Measurements from ENCODE around the gene VPS18. TPM values are rescaled to one million over a fixed set of nuclear protein-coding genes. Genes with fewer than 3 reads are reported as not detected.
A peak's percentile ranks its signal among the peaks of the same experiment; 100 is the strongest.

The VPS18 gene
- total RNA-seq, 1 donor from 2014 or later, result 37.6 TPM

DNA sequence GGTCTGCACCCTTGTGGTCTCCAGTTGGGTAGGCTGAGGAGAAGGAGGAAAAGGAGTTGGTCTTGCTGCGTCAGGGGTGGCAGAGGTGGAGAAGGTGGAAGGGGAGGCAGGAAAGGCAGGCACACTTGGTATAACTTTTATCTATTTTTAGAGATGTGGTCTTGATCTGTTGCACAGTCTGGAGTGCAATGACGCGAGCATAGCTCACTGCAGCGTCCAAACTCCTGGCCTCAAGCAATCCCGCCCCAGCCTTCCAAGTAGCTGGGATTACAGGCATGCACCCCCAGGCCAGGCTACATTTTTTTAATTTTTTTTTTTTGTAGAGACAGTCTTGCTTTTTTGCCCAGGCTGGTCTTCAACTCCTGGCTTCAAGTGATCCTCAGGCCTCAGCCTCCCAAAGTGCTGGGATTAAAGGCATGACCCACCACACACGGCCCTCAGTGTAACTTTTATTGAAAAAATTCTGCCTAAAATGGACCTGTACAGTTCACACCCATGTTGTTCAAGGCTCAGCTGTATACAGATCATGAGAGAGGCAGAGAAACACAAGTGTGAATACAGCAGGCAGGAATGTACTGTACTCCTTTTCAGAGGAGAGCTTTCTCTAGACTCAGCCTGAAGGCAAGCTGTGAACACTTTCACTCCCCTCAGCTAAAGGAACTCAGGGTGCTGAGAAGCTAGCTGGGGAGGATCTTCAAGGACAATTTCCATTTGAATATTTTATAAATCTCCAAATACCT, 18.1 kb upstream of the VPS18 start:
- H3K9me3 ChIP-seq (ENCODE audit: insufficient read depth, low read depth, low read length), result no peaks in the 10 kb centered on the region
- TF ChIP-seq, protein P1, sequence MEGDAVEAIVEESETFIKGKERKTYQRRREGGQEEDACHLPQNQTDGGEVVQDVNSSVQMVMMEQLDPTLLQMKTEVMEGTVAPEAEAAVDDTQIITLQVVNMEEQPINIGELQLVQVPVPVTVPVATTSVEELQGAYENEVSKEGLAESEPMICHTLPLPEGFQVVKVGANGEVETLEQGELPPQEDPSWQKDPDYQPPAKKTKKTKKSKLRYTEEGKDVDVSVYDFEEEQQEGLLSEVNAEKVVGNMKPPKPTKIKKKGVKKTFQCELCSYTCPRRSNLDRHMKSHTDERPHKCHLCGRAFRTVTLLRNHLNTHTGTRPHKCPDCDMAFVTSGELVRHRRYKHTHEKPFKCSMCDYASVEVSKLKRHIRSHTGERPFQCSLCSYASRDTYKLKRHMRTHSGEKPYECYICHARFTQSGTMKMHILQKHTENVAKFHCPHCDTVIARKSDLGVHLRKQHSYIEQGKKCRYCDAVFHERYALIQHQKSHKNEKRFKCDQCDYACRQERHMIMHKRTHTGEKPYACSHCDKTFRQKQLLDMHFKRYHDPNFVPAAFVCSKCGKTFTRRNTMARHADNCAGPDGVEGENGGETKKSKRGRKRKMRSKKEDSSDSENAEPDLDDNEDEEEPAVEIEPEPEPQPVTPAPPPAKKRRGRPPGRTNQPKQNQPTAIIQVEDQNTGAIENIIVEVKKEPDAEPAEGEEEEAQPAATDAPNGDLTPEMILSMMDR (IDR thresholded peaks at IDR 0.05; ENCODE audit: insufficient read depth, low read depth, low read length), result no peak
- TF ChIP-seq EZH2 (IDR thresholded peaks at IDR 0.05; ENCODE audit: insufficient read depth, low read length), result no peak
- no peaks in the 10 kb centered on the region for H4K20me1 ChIP-seq (ENCODE audit: insufficient read depth, low read length)
- Mint-ChIP-seq H3K9me3 (ENCODE audit: unreplicated experiment) (no peaks in the 10 kb centered on the region), H3K4me1 (ENCODE audit: low read depth, unreplicated experiment) (peaks cover 3% of the 10 kb centered on the region), H3K27me3 (ENCODE audit: low read depth, unreplicated experiment) (peaks cover 12% of the 10 kb centered on the region), H3K27ac (ENCODE audit: unreplicated experiment) (peak overlapping the region; percentile 34), H3K36me3 (ENCODE audit: low read depth, unreplicated experiment) (no peaks in the 10 kb centered on the region), H3K4me3 (ENCODE audit: unreplicated experiment) (peak overlapping the region; percentile 14)
- no peak overlapping the region for H3K27ac ChIP-seq (ENCODE audit: low read depth, low read length)
- H3K79me2 ChIP-seq (ENCODE audit: insufficient read depth, low read length), result no peaks in the 10 kb centered on the region
- H3K4me2 ChIP-seq (ENCODE audit: low read length), result no peak overlapping the region
- no peak overlapping the region for H3K4me3 ChIP-seq (ENCODE audit: insufficient read depth, low read depth, low read length)
- FAIRE-seq (no peak), DNase-seq (ENCODE audit: low read depth) (no peak)
- no peak overlapping the region for H3K9ac ChIP-seq (ENCODE audit: low read length)
- peaks cover 10% of the 10 kb centered on the region for H3K27me3 ChIP-seq (ENCODE audit: insufficient read depth, low read length)
- no peak overlapping the region for H2AFZ ChIP-seq (ENCODE audit: low read depth, low read length)
- no peaks in the 10 kb centered on the region for H3K36me3 ChIP-seq (ENCODE audit: insufficient read depth, low read length)
- peaks cover 5% of the 10 kb centered on the region for H3K4me1 ChIP-seq (ENCODE audit: insufficient read depth, low read length)

GRCh38 chr15:40877694-40878093, 16.6 kb upstream of the VPS18 start:
- no peaks in the 10 kb centered on the region for H4K20me1 ChIP-seq (ENCODE audit: insufficient read depth, low read length)
- no peak overlapping the region for H3K4me3 ChIP-seq (ENCODE audit: insufficient read depth, low read depth, low read length)
- Mint-ChIP-seq H3K27me3 (ENCODE audit: low read depth, unreplicated experiment) (peaks cover 5% of the 10 kb centered on the region), H3K9me3 (ENCODE audit: unreplicated experiment) (no peaks in the 10 kb centered on the region), H3K27ac (ENCODE audit: unreplicated experiment) (no peak overlapping the region), H3K4me3 (ENCODE audit: unreplicated experiment) (no peak overlapping the region), H3K4me1 (ENCODE audit: low read depth, unreplicated experiment) (peaks cover 3% of the 10 kb centered on the region), H3K36me3 (ENCODE audit: low read depth, unreplicated experiment) (no peaks in the 10 kb centered on the region)
- no peak overlapping the region for H3K27ac ChIP-seq (ENCODE audit: low read depth, low read length)
- FAIRE-seq (no peak), DNase-seq (ENCODE audit: low read depth) (no peak)
- TF ChIP-seq EZH2 (IDR thresholded peaks at IDR 0.05; ENCODE audit: insufficient read depth, low read length), result no peak
- TF ChIP-seq, protein P1 (IDR thresholded peaks at IDR 0.05; ENCODE audit: insufficient read depth, low read depth, low read length), result no peak
- H3K9ac ChIP-seq (ENCODE audit: low read length), result no peak overlapping the region
- H2AFZ ChIP-seq (ENCODE audit: low read depth, low read length), result no peak overlapping the region
- H3K4me2 ChIP-seq (ENCODE audit: low read length), result no peak overlapping the region
- no peaks in the 10 kb centered on the region for H3K9me3 ChIP-seq (ENCODE audit: insufficient read depth, low read depth, low read length)
- H3K27me3 ChIP-seq (ENCODE audit: insufficient read depth, low read length), result peaks cover 3% of the 10 kb centered on the region
- peaks cover 5% of the 10 kb centered on the region for H3K4me1 ChIP-seq (ENCODE audit: insufficient read depth, low read length)
- H3K79me2 ChIP-seq (ENCODE audit: insufficient read depth, low read length), result no peaks in the 10 kb centered on the region
- no peaks in the 10 kb centered on the region for H3K36me3 ChIP-seq (ENCODE audit: insufficient read depth, low read length)

- Histone ChIP-seq H3K79me2 (ENCODE audit: insufficient read depth, low read length) (no peaks in the 10 kb centered on the region), H3K27ac (ENCODE audit: low read depth, low read length) (no peak overlapping the region), H2AFZ (ENCODE audit: low read depth, low read length) (no peak overlapping the region), H3K9ac (ENCODE audit: low read length) (no peak overlapping the region), H3K9me3 (ENCODE audit: insufficient read depth, low read depth, low read length) (no peaks in the 10 kb centered on the region), H4K20me1 (ENCODE audit: insufficient read depth, low read length) (no peaks in the 10 kb centered on the region), H3K4me3 (ENCODE audit: insufficient read depth, low read depth, low read length) (no peak overlapping the region), H3K4me1 (ENCODE audit: insufficient read depth, low read length) (peaks cover under 1% of the 10 kb centered on the region), H3K4me2 (ENCODE audit: low read length) (no peak overlapping the region), H3K36me3 (ENCODE audit: insufficient read depth, low read length) (no peaks in the 10 kb centered on the region), H3K27me3 (ENCODE audit: insufficient read depth, low read length) (peaks cover 3% of the 10 kb centered on the region)
- TF ChIP-seq EZH2 (IDR thresholded peaks at IDR 0.05; ENCODE audit: insufficient read depth, low read length), result no peak
- TF ChIP-seq, protein P1 (IDR thresholded peaks at IDR 0.05; ENCODE audit: insufficient read depth, low read depth, low read length), result no peak
- Mint-ChIP-seq H3K4me1 (ENCODE audit: low read depth, unreplicated experiment) (peaks cover 3% of the 10 kb centered on the region), H3K27ac (ENCODE audit: unreplicated experiment) (no peak overlapping the region), H3K4me3 (ENCODE audit: unreplicated experiment) (no peak overlapping the region), H3K9me3 (ENCODE audit: unreplicated experiment) (no peaks in the 10 kb centered on the region), H3K27me3 (ENCODE audit: low read depth, unreplicated experiment) (no peaks in the 10 kb centered on the region), H3K36me3 (ENCODE audit: low read depth, unreplicated experiment) (no peaks in the 10 kb centered on the region)
- DNase-seq (ENCODE audit: low read depth) (peak; percentile 44), FAIRE-seq (no peak)
Measured at GRCh38 chr15:40878785-40879184, 15.5 kb upstream of the VPS18 start.

Data from astrocyte (in vitro differentiated cells and primary cell).